Middle frontal gyrus (tissue), 1 donor: ENCODE measurements around the gene VCPKMT.

ENCODE experiments used
- DNase-seq: peaks from one replicate; pipeline ENCODE4 v3.0.0-alpha.2; 2015; ENCODE audit warnings: low spot score; ENCODE audit errors: extremely low spot score

The VCPKMT gene

GRCh38 chr14:50116181-50116956, at the start of gene VCPKMT:
TSS of gene VCPKMT (minus strand) at chr14:50116572. CDS start at chr14:50116552, 20 bp downstream.
- DNase-seq, result peak; percentile 92

- no peak for DNase-seq
Measured at GRCh38 chr14:50156111-50156510, 39.7 kb upstream of the VCPKMT start.

DNA sequence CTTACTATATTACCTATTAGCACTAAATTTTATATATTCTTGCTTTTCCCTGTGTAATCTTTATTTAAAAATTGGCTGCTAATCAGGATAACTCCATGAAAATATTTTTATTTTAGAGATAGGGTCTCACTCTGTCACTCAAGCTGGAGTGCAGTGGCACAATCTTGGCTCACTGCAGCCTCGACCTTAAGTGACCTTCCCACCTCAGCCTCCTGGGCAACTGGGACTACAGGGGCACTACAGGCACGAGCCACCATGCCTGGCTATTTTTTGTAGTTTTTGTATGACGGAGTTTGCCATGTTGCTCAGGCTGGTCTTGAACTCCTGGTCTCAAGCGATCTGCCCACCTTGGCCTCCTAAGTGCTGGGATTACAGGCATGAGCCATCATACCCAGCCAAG, 32.4 kb upstream of the VCPKMT start:
- DNase-seq, result no peak

DNA sequence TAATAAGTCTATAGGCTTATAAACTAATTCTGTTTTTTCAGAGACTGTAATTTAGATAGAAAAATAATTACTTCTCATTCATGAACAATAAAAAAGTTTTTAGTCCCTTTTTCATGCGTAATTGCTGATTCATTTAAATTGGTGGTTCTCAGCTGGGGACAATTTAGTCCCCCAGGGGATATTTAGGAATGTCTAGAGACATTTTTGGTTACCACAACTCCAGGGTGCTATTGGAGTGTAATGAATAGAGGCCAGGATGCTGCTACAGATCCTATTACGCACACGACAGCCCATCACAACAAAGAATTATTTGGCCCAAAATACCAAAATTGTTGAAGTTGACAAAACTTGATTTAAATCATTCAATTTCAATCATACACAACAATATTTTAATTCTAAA, 22.8 kb upstream of the VCPKMT start:
- DNase-seq, result no peak

GRCh38 chr14:50127802-50128201, 11.4 kb upstream of the VCPKMT start:
- no peak for DNase-seq

- no peak for DNase-seq
Measured at GRCh38 chr14:50123062-50123461, 6.7 kb upstream of the VCPKMT start.

GRCh38 chr14:50122291-50122690, 5.9 kb upstream of the VCPKMT start:
- DNase-seq, result no peak

GRCh38 chr14:50121486-50121885, 5.1 kb upstream of the VCPKMT start:
- no peak for DNase-seq

DNA sequence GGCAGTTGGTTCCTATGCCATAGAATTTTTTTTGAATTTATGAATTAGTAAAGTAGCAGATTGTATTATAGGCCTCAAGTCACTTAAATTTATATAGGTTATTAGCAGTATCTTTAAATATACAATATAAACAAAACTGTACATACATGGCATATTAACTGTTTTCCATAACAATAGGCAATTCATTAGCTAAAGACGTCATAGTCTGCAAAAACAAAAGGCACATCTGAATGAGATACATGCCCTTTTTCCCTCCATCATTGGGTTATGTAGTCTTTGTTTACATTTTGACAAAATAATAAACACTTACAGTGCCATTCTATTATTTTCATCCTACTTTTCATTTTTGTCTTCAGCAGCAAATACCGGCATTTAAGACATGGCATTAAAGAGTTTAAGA, 1.1 kb upstream of the VCPKMT start:
- no peak for DNase-seq

DNA sequence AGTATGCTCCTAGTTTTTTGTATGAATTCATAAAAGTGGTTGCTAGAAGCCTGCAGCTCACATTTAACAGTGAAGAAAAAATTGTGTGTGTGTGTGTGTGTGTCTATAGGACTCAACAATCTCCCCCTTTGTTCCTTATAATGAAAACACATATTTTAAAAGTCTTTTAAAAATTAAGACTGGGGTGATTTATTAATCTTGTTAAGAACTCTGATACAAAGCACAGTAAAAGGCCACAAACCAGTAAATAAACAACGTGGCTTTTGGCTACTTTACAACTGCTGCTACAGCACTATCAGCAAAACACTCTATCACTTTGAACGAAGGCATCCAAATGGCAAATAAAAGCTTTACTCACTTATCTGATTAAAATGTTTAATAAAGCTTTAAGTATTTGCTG, 594 bp upstream of the VCPKMT start:
- no peak for DNase-seq

DNA sequence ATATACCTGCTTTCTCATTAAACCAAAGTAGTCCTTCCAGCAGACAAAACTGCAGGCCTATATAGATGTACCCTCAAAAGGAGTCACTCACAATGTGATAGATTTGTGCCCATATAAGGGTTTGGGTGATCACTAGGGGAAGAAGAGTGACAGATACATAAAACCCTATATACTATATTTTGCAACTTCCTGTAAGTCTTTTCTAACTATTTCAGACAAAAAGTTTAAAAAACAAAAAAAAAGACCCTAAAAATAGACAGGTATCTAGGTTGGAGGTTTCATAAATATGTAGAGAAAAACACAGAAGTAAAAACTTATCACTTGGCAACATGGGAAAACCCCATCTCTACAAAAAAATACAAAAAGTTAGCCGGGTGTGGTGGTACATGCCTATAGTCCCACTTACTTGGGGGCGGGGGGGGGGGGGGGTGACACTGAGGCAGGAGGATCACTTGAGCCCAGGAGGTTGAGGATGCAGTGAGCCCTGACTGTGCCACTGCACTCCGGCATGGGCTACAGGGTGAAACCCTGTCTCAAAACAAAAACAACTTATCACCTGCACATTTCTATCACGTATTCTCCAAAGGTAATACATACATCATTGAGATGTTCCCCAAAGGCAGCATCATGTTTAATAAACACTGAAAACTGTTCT, 2.9 kb downstream of the VCPKMT start:
- no peak for DNase-seq

GRCh38 chr14:50110323-50111037, 5.9 kb downstream of the VCPKMT start:
- no peak for DNase-seq

DNA sequence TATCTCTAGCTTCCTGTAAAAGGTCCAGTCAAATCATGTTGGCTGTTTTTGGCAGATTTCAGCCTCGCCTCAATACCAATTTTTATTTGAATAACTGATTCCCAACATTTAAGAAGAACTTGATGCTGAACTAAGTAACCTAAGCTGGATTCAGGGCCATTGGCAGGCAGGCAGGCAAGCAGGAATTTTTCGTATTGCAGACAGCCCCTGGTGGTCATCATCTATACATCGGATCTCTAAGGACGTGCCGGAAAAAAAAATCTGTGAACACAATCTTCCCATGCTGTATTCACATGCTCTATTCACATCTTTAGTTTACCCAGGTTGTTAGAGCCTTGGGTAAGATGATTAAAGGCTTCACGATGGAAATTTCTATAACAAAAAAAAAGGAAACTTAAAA, 7.0 kb downstream of the VCPKMT start:
- no peak for DNase-seq

GRCh38 chr14:50107850-50108249, 8.5 kb downstream of the VCPKMT start:
- DNase-seq, result no peak

- DNase-seq, result no peak
Measured at GRCh38 chr14:50106178-50106577, 10.2 kb downstream of the VCPKMT start.

DNA sequence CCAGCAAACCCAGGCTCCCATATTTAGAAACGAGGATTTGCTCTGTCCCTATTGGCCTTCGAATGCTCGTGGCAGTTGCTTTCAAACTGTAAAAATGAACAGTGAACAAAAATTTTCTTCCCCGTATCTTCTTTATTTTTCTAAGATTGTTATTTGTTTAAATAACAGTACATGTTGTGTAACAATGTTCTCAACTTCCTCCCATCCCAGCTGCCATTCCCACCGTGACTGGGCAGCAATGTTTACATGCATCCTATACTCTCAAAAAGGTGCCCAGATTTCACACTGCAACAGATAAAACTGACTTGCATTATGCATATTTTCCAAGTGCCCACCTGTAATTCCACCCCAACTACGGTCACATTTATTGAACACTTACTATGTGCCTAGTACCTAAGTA, 12.8 kb downstream of the VCPKMT start:
- DNase-seq, result no peak

DNA sequence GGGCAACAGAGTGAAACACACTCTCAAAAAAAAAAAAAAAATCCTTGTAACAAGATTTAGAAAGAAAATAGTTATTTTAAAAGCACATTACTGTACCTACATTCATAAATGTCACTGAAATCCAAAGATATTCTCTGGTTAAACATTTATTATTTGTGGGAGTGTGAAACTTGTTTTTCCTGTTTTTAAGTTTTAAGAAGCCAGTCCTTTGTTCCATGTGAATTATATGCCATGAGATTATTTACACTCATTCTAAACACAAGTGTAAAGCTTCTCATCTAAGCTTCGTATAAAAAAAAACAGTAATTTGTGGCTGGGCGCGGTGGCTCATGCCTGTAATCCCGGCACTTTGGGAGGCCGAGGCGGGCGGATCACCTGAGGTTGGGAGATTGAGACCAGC, 15.0 kb downstream of the VCPKMT start:
- no peak for DNase-seq

DNA sequence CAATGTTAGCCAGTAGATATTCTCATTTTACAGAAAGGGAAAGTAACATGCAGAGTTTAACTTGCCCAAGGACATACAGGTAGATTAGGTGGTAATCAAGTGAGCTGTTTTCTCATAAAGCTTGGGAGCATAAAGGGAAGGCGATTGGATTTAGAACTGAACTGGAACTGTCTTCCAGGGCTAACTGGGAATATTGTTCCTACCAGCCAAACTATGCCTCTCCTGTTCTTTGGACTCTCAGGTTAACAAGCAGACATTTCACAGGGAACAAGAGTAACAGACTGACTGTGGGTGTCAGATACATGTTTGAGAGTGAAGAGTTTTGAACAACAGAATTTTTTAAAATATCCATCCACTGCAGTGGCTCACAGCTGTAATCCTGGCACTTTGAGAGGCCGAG, 15.6 kb downstream of the VCPKMT start:
- DNase-seq, result no peak

- no peak for DNase-seq
Measured at GRCh38 chr14:50099335-50099734, 17.0 kb downstream of the VCPKMT start.

- DNase-seq, result no peak
Measured at GRCh38 chr14:50095895-50096294, 20.5 kb downstream of the VCPKMT start.

GRCh38 chr14:50094056-50094755, 22.2 kb downstream of the VCPKMT start:
- DNase-seq, result no peak

GRCh38 chr14:50093496-50093895, 22.9 kb downstream of the VCPKMT start:
- DNase-seq, result no peak
